Epithelial cell of esophagus (primary cell): Measurements from ENCODE around the gene RAB10.
A peak's percentile ranks its signal among the peaks of the same experiment; 100 is the strongest.

Source experiments
- DNase-seq: peaks from one replicate; pipeline ENCODE4 v3.0.0; 2010; ENCODE audit warnings: low read depth
- H3K4me3 ChIP-seq: 2 replicates; pipeline ENCODE4 v1.5.1; 2011; ENCODE audit warnings: mild to moderate bottlenecking, low read length, control low read depth
- TF ChIP-seq, protein P1 (sequence below): IDR thresholded peaks from 2 replicates; pipeline ENCODE4 v1.5.1; 2011; ENCODE audit warnings: low read depth, mild to moderate bottlenecking, low read length, control low read depth, inconsistent platforms; ENCODE audit not compliant: insufficient read depth; ENCODE audit errors: missing control alignments

The RAB10 gene

DNA sequence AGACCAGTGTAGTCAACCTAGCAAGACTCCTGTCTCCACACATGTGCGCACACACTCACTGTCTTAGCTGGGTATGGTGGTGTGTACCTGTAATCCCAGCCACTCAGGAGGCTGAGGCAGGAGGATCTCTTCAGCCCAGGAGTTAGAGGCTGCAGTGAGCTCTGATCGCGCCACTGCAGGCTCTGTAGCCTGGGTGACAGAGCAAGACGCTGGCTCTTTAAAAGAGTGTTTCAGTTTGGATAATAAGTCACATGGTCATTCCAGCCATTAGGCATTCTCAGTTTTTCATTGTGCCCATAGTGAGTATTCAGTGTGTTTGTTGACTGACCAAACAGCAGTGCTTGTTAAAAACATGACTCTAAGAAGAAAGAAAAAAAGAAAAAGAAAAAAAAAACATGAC is 31.0 kb downstream of the RAB10 start:
- no peak overlapping the region for H3K4me3 ChIP-seq
- no peak for DNase-seq
- TF ChIP-seq, protein P1, sequence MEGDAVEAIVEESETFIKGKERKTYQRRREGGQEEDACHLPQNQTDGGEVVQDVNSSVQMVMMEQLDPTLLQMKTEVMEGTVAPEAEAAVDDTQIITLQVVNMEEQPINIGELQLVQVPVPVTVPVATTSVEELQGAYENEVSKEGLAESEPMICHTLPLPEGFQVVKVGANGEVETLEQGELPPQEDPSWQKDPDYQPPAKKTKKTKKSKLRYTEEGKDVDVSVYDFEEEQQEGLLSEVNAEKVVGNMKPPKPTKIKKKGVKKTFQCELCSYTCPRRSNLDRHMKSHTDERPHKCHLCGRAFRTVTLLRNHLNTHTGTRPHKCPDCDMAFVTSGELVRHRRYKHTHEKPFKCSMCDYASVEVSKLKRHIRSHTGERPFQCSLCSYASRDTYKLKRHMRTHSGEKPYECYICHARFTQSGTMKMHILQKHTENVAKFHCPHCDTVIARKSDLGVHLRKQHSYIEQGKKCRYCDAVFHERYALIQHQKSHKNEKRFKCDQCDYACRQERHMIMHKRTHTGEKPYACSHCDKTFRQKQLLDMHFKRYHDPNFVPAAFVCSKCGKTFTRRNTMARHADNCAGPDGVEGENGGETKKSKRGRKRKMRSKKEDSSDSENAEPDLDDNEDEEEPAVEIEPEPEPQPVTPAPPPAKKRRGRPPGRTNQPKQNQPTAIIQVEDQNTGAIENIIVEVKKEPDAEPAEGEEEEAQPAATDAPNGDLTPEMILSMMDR = no peak

DNA sequence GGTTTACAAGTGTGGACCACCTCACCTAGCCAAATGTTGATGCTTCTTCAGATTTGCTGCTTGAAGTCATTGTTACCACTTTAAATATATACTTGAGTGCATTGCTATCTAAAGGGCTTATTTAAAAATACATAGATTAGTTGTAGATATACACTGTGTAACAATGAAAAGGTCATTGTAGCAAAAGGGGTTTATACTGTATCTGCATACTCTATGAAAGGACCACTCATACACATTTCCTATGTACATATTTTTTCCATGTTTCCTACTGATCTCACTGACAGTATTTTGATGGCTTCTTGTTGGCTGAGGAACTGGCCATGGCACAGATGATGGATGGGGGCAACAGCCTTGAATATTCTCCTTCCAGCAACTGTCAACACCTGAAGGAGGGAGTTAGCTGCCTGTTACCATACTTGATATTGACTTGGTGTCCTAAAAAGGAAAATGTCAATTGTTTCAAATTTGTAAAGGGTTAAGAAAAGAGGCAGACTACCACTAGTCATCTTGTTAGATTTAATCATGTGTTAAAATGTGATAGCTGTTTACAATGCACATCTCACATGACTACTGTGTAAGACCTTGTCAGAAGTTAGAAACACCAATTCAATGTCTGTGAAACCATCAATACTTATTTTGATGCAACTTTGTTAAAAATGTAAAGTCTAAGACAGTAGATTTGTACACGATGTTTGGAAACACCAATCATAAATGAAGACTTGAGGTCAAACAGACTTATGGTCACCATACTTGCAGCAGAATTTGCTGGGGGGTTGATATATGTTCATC is 33.5 kb downstream of the RAB10 start:
- no peak for DNase-seq
- TF ChIP-seq, protein P1 = no peak
- no peak overlapping the region for H3K4me3 ChIP-seq

GRCh38 chr2:26067980-26068507 is 34.2 kb downstream of the RAB10 start:
- DNase-seq = no peak
- TF ChIP-seq, protein P1 = no peak
- no peak overlapping the region for H3K4me3 ChIP-seq

- TF ChIP-seq, protein P1 = no peak
- peak; percentile 90 for DNase-seq
- no peak overlapping the region for H3K4me3 ChIP-seq
Observed at GRCh38 chr2:26068602-26069298, 34.9 kb downstream of the RAB10 start.

DNA sequence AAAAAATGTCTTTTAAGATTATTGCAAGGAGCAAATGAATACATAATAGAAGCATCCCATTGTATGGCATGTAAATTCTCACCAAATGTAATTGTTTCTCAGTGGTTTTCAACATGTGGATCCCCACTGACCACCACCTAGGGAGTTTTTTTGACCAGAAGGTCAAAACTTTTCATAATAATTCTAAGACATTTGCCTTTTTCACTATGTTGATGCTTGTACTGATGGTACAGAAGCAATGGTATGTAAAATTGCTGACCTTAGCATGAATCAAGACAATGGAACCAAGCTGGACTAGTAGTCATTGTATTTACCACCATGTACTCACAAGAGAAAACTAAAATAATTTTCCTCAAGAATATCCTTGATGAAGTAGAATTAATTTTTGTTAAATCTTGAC is 36.8 kb downstream of the RAB10 start:
- H3K4me3 ChIP-seq = no peak overlapping the region
- TF ChIP-seq, protein P1 = no peak

GRCh38 chr2:26072925-26073768 is 39.3 kb downstream of the RAB10 start:
- no peak overlapping the region for H3K4me3 ChIP-seq
- no peak for DNase-seq
- TF ChIP-seq, protein P1 = no peak

More for the DNA sequence above, 36.8 kb downstream of the RAB10 start:
- DNase-seq = no peak
